Measurements from ENCODE around the gene RUSC1.

RUSC1 gene

DNA sequence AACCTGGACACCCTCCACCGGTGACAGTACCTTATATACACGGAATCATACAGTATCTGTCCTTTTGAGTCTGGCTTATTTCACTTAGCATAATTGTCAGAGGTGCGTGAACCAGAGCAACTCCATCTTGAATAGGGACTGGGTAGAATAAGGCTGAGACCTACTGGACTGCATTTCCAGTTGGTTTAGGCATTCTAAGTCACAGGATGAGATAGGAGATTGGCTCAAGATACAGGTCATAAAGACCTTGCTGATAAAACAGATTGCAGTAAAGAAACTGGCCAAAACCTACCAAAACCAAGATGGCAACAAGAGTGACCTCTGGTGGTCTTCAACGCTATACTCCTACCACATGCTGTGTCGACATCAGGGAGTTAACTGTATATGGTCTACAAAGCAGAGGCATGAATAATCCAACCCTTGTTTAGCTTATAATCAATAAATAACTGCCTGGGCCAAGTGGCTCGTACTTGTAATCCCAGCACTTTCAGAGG, 13.4 kb upstream of the RUSC1 start:
- H3K36me3 ChIP-seq (replicated peaks): peaks cover 9% of the 10 kb centered on the region
- H3K4me3 ChIP-seq (ENCODE audit: low read depth, low read length): no peak overlapping the region
- in situ Hi-C loops (cut with HindIII; ENCODE audit: low pct_ligation_motif_present, low sequenced_read_pairs): no loop called here
- TF ChIP-seq, protein P1, sequence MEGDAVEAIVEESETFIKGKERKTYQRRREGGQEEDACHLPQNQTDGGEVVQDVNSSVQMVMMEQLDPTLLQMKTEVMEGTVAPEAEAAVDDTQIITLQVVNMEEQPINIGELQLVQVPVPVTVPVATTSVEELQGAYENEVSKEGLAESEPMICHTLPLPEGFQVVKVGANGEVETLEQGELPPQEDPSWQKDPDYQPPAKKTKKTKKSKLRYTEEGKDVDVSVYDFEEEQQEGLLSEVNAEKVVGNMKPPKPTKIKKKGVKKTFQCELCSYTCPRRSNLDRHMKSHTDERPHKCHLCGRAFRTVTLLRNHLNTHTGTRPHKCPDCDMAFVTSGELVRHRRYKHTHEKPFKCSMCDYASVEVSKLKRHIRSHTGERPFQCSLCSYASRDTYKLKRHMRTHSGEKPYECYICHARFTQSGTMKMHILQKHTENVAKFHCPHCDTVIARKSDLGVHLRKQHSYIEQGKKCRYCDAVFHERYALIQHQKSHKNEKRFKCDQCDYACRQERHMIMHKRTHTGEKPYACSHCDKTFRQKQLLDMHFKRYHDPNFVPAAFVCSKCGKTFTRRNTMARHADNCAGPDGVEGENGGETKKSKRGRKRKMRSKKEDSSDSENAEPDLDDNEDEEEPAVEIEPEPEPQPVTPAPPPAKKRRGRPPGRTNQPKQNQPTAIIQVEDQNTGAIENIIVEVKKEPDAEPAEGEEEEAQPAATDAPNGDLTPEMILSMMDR (IDR thresholded peaks at IDR 0.05; ENCODE audit: low read depth, low read length, missing control alignments): peak; percentile 48
- peak; percentile 28 for DNase-seq
- H3K27me3 ChIP-seq (replicated peaks): no peaks in the 10 kb centered on the region
- H3K27ac ChIP-seq: no peak overlapping the region

DNA sequence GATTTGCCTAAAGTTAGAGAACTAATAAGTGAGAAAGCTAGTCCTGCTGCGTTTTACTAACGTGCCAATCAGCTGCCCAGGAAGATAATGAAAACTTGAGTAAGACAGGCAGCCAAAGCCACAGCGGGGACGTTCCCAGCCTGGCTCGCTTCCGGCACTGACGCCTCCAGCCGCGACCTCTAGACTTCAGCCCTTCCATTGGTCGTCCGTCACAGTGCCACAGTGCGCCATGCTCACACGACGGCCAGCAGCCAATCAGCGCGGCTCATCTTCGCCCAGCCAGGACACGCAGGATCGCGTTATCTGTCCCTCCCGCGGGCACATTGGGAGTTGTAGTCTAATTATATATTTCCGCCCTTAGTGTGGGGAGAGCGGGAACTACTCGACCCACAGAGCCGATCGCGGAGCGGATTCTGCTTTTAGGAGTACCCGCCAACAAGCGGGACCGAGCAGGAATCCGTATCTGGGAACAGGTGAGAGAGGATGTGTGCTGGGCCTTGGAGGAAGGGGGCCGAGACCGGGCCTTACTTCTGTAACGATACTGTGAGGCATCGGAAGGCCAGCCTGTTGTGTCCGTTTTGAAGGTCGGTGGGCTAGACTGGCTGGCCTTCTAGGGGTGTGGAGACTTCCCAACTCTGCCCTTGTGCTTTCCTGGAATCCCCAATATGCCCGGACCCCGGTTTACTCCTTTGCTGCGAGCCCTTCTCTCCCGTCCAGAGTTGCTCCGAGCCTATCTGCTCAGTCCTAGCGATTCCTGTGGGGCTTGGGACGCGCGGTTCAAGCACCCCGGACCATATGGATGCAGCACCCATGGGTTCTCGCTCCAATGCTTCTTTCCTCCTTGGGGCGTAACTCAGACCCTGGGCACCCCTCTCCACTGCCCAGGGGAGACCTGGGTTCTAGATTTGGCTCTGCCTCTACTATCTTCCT, 11.9 kb upstream of the RUSC1 start, which contains the start of gene FDPS:
FDPS (plus strand) TSS at position 374 of the 930 bp plus-strand sequence. CDS start 924 bp downstream, outside the sequence.
- TF ChIP-seq, protein P1 (IDR thresholded peaks at IDR 0.05; ENCODE audit: low read depth, low read length, missing control alignments): no peak
- Histone ChIP-seq H3K36me3 (replicated peaks) (peaks cover 21% of the 10 kb centered on the region), H3K27ac (peak within 1 kb of the TSS; percentile 91), H3K4me3 (ENCODE audit: low read depth, low read length) (peak within 1 kb of the TSS; percentile 93), H3K27me3 (replicated peaks) (no peaks in the 10 kb centered on the region)
- in situ Hi-C loops (cut with HindIII; ENCODE audit: low pct_ligation_motif_present, low sequenced_read_pairs): no loop called here
- DNase-seq: peak; percentile 99

DNA sequence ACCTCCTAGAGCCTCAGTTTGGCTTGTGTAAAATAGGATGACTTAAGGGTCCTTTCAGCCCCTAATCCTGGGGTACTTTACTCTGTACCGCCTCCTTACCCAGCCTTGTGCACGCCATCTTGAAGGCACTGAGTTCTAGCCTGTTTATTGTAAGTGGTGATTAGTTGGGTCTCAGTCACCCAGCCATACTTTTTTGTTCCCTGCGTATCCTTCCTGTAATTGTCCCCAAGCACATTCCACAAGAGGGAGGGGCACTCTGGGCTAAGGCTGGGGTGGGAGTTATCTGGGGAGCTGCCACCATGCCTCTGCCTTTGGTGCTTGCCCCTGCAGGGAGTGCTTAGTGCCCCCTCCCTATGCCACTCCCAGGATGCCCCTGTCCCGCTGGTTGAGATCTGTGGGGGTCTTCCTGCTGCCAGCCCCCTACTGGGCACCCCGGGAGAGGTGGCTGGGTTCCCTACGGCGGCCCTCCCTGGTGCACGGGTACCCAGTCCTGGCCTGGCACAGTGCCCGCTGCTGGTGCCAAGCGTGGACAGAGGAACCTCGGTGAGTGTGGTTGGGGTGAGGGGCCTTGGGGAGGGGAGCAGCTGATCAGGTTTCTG, 11.2 kb upstream of the RUSC1 start:
- H3K27me3 ChIP-seq (replicated peaks): no peaks in the 10 kb centered on the region
- H3K4me3 ChIP-seq (ENCODE audit: low read depth, low read length): peak overlapping the region; percentile 93
- no peak for DNase-seq
- peaks cover 26% of the 10 kb centered on the region for H3K36me3 ChIP-seq (replicated peaks)
- in situ Hi-C loops (cut with HindIII; ENCODE audit: low pct_ligation_motif_present, low sequenced_read_pairs): no loop called here
- H3K27ac ChIP-seq: peak overlapping the region; percentile 91
- TF ChIP-seq, protein P1 (IDR thresholded peaks at IDR 0.05; ENCODE audit: low read depth, low read length, missing control alignments): peak; percentile 18

DNA sequence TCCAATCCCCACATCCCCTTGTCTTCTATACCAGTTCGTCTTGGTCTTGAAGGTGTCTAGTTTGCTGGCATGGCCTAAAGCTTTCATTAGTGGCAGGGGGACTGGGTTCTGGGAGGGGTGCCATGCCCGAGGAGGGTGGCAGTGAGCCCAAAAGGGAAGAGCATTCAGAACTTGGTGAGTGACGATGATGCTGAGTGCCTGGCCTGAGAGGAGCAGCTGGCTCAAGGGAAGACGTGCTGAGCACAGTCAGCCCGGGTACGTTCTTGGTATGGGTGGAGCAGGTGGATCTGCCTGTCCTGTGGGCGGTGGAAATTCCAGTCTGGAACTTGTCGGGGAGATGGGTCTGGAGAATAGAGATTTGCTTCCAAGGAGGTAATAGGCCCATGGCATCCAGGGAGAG, 7.4 kb upstream of the RUSC1 start:
- no peak for DNase-seq
- TF ChIP-seq, protein P1 (IDR thresholded peaks at IDR 0.05; ENCODE audit: low read depth, low read length, missing control alignments): no peak
- in situ Hi-C loops (cut with HindIII; ENCODE audit: low pct_ligation_motif_present, low sequenced_read_pairs): no loop called here
- Histone ChIP-seq H3K36me3 (replicated peaks) (peaks cover 46% of the 10 kb centered on the region), H3K27ac (no peak overlapping the region), H3K4me3 (ENCODE audit: low read depth, low read length) (no peak overlapping the region), H3K27me3 (replicated peaks) (no peaks in the 10 kb centered on the region)

DNA sequence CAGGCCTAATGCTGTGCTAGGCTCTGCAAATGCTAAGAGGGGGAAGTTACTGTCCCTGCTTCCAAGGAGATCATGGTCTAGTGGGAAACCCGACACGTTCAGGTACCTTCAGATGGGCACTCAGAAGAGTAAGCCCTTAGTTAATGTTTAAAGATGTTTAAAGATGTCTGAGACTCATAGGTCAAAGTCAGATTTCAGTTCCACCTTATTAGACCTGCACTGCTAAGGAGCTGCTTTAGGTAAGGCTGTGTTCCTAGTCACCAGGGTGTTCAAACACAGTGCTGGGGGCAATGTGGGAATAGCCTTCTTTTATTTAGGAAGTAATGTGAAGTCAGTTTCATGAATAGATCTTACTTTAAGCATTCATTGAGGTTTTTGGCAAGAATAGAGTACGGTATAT, 3.8 kb upstream of the RUSC1 start:
- TF ChIP-seq, protein P1 (IDR thresholded peaks at IDR 0.05; ENCODE audit: low read depth, low read length, missing control alignments): no peak
- H3K4me3 ChIP-seq (ENCODE audit: low read depth, low read length): no peak overlapping the region
- DNase-seq: no peak
- no peaks in the 10 kb centered on the region for H3K27me3 ChIP-seq (replicated peaks)
- no peak overlapping the region for H3K27ac ChIP-seq
- in situ Hi-C loops (cut with HindIII; ENCODE audit: low pct_ligation_motif_present, low sequenced_read_pairs): no loop called here
- peaks cover 55% of the 10 kb centered on the region for H3K36me3 ChIP-seq (replicated peaks)
